ENCODE results near the gene MBIP.

Gene MBIP

DNA sequence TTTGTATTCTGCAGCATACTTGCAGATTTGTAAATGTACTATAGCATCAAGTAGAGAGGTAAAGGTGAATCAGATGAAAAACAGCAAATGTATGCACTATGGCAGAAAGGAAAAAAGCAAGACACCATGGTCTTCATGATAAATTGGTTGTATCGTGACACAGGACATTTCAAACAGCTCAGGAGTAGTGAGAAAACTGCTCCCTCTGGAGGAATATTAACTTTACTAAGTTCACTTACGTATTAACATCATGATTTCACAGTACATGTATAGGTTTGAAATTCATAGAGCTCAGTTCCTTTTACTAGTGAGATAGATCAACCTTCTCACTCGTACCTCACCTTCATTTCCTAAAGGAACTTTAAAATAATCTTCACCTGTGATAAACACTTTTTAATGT lies 6.5 kb downstream of the MBIP start:
- Histone ChIP-seq H3K9ac (ENCODE audit: insufficient read length, low read depth) (no peak overlapping the region), H3K27me3 (ENCODE audit: insufficient read depth, insufficient read length) (no peaks in the 10 kb centered on the region), H3K36me3 (ENCODE audit: insufficient read depth, insufficient read length, low read length) (peaks cover 46% of the 10 kb centered on the region), H3K4me1 (ENCODE audit: insufficient read depth, insufficient read length) (no peaks in the 10 kb centered on the region), H3K9me3 (ENCODE audit: insufficient read depth, low read length) (no peaks in the 10 kb centered on the region), H3K4me3 (ENCODE audit: insufficient read length, low read depth) (no peak overlapping the region)
- no peak for DNase-seq (ENCODE audit: low read depth, low spot score)
- TF ChIP-seq YY1 (IDR thresholded peaks at IDR 0.05; ENCODE audit: insufficient read depth, insufficient read length) = no peak
- TF ChIP-seq ZNF274 (IDR thresholded peaks at IDR 0.05; ENCODE audit: low read depth, low read length) = no peak
- no peak for TF ChIP-seq SUZ12 (IDR thresholded peaks at IDR 0.05; ENCODE audit: extremely low read depth, insufficient read depth, insufficient read length)

DNA sequence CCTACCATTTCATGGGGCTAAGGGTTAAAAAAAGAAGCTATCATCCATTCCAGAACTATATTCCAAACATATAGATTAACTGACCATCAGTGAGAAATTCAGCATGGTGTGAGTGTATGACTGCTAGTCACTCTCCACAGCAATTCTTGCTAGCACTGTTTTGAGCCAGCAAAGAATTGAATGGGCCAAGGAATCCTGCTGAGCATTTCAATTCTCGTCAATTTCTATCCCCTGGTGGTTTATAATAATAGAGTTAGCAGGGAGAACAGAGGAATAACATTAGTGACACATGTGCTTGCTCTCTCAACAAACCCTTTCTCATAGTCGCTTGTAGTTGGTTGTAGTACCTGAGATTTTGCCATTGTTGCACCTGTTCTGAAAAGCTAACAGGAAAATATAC lies 7.2 kb downstream of the MBIP start:
- Histone ChIP-seq H3K9ac (ENCODE audit: insufficient read length, low read depth) (no peak overlapping the region), H3K9me3 (ENCODE audit: insufficient read depth, low read length) (no peaks in the 10 kb centered on the region), H3K4me1 (ENCODE audit: insufficient read depth, insufficient read length) (no peaks in the 10 kb centered on the region), H3K27me3 (ENCODE audit: insufficient read depth, insufficient read length) (no peaks in the 10 kb centered on the region), H3K36me3 (ENCODE audit: insufficient read depth, insufficient read length, low read length) (peaks cover 52% of the 10 kb centered on the region), H3K4me3 (ENCODE audit: insufficient read length, low read depth) (no peak overlapping the region)
- no peak for TF ChIP-seq SUZ12 (IDR thresholded peaks at IDR 0.05; ENCODE audit: extremely low read depth, insufficient read depth, insufficient read length)
- TF ChIP-seq YY1 (IDR thresholded peaks at IDR 0.05; ENCODE audit: insufficient read depth, insufficient read length) = no peak
- TF ChIP-seq ZNF274 (IDR thresholded peaks at IDR 0.05; ENCODE audit: low read depth, low read length) = no peak
- no peak for DNase-seq (ENCODE audit: low read depth, low spot score)

DNA sequence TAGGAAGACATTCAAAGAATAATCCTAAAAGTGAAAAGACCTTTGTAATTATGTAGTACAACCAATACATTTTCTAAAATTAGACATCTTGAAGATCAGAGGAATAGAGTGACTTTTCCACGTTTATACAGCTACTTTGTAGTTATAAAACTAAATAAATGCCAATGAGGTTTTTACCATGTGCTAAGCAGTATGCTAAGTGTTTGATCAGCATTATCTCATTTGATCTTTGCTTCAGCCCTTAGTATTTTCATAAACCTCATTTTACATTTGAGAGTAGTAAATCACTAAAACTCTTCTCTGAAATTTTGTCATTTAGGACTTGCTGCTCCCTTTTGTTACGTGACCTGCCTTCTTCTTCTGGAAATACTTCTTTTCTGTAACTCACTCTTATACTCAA lies 13.6 kb downstream of the MBIP start:
- Histone ChIP-seq H3K9ac (ENCODE audit: insufficient read length, low read depth) (no peak overlapping the region), H3K9me3 (ENCODE audit: insufficient read depth, low read length) (no peaks in the 10 kb centered on the region), H3K36me3 (ENCODE audit: insufficient read depth, insufficient read length, low read length) (peaks cover 60% of the 10 kb centered on the region), H3K4me1 (ENCODE audit: insufficient read depth, insufficient read length) (no peaks in the 10 kb centered on the region), H3K4me3 (ENCODE audit: insufficient read length, low read depth) (no peak overlapping the region), H3K27me3 (ENCODE audit: insufficient read depth, insufficient read length) (no peaks in the 10 kb centered on the region)
- DNase-seq (ENCODE audit: low read depth, low spot score) = no peak
- TF ChIP-seq SUZ12 (IDR thresholded peaks at IDR 0.05; ENCODE audit: extremely low read depth, insufficient read depth, insufficient read length) (no peak), YY1 (IDR thresholded peaks at IDR 0.05; ENCODE audit: insufficient read depth, insufficient read length) (no peak), ZNF274 (IDR thresholded peaks at IDR 0.05; ENCODE audit: low read depth, low read length) (no peak)

DNA sequence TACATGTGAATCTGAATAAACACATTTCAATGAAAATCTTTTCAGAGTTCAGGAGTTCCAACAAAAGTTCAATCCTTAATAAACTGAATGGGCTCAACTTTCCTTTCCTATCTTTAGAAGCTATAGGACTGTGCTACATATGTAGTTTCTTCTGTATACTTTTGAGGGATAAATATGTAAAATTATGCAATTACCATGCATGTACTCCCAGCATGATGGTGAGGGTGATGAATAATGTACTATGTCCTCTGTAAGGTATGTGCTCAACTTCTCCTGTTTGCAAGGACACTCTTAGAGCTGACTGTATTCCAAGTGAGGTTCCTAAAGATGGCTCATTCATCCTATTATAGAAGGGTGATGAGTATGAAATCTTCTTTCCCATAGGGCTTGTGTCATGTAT lies 15.5 kb downstream of the MBIP start:
- Histone ChIP-seq H3K36me3 (ENCODE audit: insufficient read depth, insufficient read length, low read length) (peaks cover 59% of the 10 kb centered on the region), H3K9me3 (ENCODE audit: insufficient read depth, low read length) (no peaks in the 10 kb centered on the region), H3K4me1 (ENCODE audit: insufficient read depth, insufficient read length) (no peaks in the 10 kb centered on the region), H3K4me3 (ENCODE audit: insufficient read length, low read depth) (no peak overlapping the region), H3K9ac (ENCODE audit: insufficient read length, low read depth) (no peak overlapping the region), H3K27me3 (ENCODE audit: insufficient read depth, insufficient read length) (no peaks in the 10 kb centered on the region)
- TF ChIP-seq YY1 (IDR thresholded peaks at IDR 0.05; ENCODE audit: insufficient read depth, insufficient read length) (no peak), ZNF274 (IDR thresholded peaks at IDR 0.05; ENCODE audit: low read depth, low read length) (no peak), SUZ12 (IDR thresholded peaks at IDR 0.05; ENCODE audit: extremely low read depth, insufficient read depth, insufficient read length) (no peak)
- DNase-seq (ENCODE audit: low read depth, low spot score) = no peak

DNA sequence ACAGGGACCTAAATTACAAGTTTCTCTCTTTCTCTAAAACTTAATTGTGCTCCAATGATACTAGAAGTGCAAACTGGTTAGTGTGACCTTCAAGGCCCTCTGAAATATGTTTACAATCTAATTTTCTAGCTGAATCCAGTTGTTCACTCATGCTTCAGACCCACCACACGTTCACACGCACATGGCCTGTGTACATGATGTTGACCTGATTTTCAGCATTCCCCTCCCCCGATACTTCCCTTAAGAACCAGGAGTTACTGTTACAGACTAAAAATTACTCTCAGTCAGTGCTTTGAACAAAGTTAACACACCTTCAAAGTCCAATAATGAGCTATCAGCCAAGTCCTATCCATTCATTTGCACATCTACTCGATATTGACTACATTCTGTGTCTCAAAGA lies 16.5 kb downstream of the MBIP start:
- no peaks in the 10 kb centered on the region for H3K4me1 ChIP-seq (ENCODE audit: insufficient read depth, insufficient read length)
- H3K9me3 ChIP-seq (ENCODE audit: insufficient read depth, low read length) = no peaks in the 10 kb centered on the region
- H3K9ac ChIP-seq (ENCODE audit: insufficient read length, low read depth) = no peak overlapping the region
- no peak overlapping the region for H3K4me3 ChIP-seq (ENCODE audit: insufficient read length, low read depth)
- no peak for DNase-seq (ENCODE audit: low read depth, low spot score)
- H3K27me3 ChIP-seq (ENCODE audit: insufficient read depth, insufficient read length) = no peaks in the 10 kb centered on the region
- peaks cover 60% of the 10 kb centered on the region for H3K36me3 ChIP-seq (ENCODE audit: insufficient read depth, insufficient read length, low read length)
- TF ChIP-seq YY1 (IDR thresholded peaks at IDR 0.05; ENCODE audit: insufficient read depth, insufficient read length) = no peak

DNA sequence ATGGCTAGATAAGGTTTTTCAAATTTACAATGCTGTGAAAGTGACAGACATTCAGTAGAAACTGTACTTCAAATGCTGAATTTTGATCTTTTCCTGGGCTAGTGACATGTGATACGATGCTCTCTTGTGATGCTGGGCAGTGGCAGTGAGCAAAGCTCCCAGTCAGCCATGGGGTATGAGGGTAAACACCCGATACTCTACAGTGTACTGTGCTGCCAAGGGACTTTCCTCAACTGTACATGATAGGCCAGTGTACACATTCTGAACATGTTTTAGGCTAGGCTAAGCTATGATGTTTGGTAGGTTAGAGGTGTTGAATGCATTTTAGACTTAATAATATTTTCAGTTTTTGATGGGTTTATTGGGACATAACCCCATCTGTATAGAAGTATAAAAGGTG lies 17.6 kb downstream of the MBIP start:
- Histone ChIP-seq H3K4me1 (ENCODE audit: insufficient read depth, insufficient read length) (no peaks in the 10 kb centered on the region), H3K9me3 (ENCODE audit: insufficient read depth, low read length) (no peaks in the 10 kb centered on the region), H3K4me3 (ENCODE audit: insufficient read length, low read depth) (no peak overlapping the region), H3K9ac (ENCODE audit: insufficient read length, low read depth) (no peak overlapping the region), H3K27me3 (ENCODE audit: insufficient read depth, insufficient read length) (no peaks in the 10 kb centered on the region), H3K36me3 (ENCODE audit: insufficient read depth, insufficient read length, low read length) (peaks cover 60% of the 10 kb centered on the region)
- no peak for DNase-seq (ENCODE audit: low read depth, low spot score)
- TF ChIP-seq SUZ12 (IDR thresholded peaks at IDR 0.05; ENCODE audit: extremely low read depth, insufficient read depth, insufficient read length) = no peak
- TF ChIP-seq YY1 (IDR thresholded peaks at IDR 0.05; ENCODE audit: insufficient read depth, insufficient read length) = no peak
- no peak for TF ChIP-seq ZNF274 (IDR thresholded peaks at IDR 0.05; ENCODE audit: low read depth, low read length)

DNA sequence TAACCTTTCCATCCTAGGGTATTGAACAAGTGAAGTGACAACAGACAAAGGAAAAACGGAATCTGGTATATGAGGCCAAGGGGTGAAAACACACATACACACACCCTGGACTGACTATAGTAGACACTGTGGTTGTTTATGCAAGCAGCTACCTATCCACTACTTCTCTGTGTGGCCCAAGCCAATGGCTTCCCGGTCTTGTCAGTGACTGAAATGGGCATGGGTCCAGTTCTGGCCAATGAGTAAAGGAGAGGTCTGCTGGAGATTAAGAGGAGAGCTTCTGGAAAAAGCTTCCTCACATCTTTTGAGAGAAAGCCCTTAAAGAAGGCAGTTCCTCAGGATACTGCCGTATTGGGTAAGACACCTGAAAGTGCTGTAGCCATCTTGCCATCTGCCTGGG lies 19.3 kb downstream of the MBIP start:
- peaks cover 67% of the 10 kb centered on the region for H3K36me3 ChIP-seq (ENCODE audit: insufficient read depth, insufficient read length, low read length)
- no peaks in the 10 kb centered on the region for H3K27me3 ChIP-seq (ENCODE audit: insufficient read depth, insufficient read length)
- no peak overlapping the region for H3K4me3 ChIP-seq (ENCODE audit: insufficient read length, low read depth)
- no peaks in the 10 kb centered on the region for H3K4me1 ChIP-seq (ENCODE audit: insufficient read depth, insufficient read length)
- H3K9me3 ChIP-seq (ENCODE audit: insufficient read depth, low read length) = no peaks in the 10 kb centered on the region
- DNase-seq (ENCODE audit: low read depth, low spot score) = no peak
- no peak overlapping the region for H3K9ac ChIP-seq (ENCODE audit: insufficient read length, low read depth)
- TF ChIP-seq ZNF274 (IDR thresholded peaks at IDR 0.05; ENCODE audit: low read depth, low read length) (no peak), YY1 (IDR thresholded peaks at IDR 0.05; ENCODE audit: insufficient read depth, insufficient read length) (no peak), SUZ12 (IDR thresholded peaks at IDR 0.05; ENCODE audit: extremely low read depth, insufficient read depth, insufficient read length) (no peak)

DNA sequence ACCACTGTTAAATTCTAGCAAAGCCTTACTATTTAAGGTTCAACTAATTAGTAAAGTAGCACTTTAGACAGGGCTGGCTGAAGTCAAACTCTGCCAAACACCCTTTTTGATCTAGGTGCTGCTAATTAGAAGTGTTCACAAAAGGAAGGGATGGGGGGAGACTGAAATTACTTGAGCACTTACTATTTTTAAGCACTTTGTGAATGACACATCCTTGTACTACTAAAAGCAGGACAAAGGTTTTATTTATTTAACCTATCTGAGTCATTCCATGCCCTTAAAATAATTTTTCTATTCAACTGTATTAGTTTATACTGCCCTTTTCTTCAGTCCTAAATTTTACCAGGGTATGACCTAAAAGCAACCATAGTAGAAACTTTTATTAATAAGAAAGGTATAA lies 20.1 kb downstream of the MBIP start:
- Histone ChIP-seq H3K27me3 (ENCODE audit: insufficient read depth, insufficient read length) (no peaks in the 10 kb centered on the region), H3K36me3 (ENCODE audit: insufficient read depth, insufficient read length, low read length) (peaks cover 63% of the 10 kb centered on the region), H3K4me3 (ENCODE audit: insufficient read length, low read depth) (no peak overlapping the region), H3K9me3 (ENCODE audit: insufficient read depth, low read length) (no peaks in the 10 kb centered on the region), H3K4me1 (ENCODE audit: insufficient read depth, insufficient read length) (no peaks in the 10 kb centered on the region), H3K9ac (ENCODE audit: insufficient read length, low read depth) (no peak overlapping the region)
- DNase-seq (ENCODE audit: low read depth, low spot score) = no peak
- TF ChIP-seq SUZ12 (IDR thresholded peaks at IDR 0.05; ENCODE audit: extremely low read depth, insufficient read depth, insufficient read length) (no peak), ZNF274 (IDR thresholded peaks at IDR 0.05; ENCODE audit: low read depth, low read length) (no peak), YY1 (IDR thresholded peaks at IDR 0.05; ENCODE audit: insufficient read depth, insufficient read length) (no peak)

Data from NT2/D1 (cell line).